HG02870 (cell line): Measurements from ENCODE around the gene SUFU.
"Not testable (repeated sequence)": the region's sequence is repeated elsewhere in the genome, so short reads cannot be mapped to it uniquely, and the experiment has no call there.

Experiments used
- ATAC-seq: cut with Tn5 transposase; IDR thresholded peaks from one replicate; pipeline ENCODE4 v1.9.1; 2021; ENCODE audit warnings: mild to moderate bottlenecking, moderate library complexity; ENCODE audit not compliant: unreplicated experiment

SUFU gene

DNA sequence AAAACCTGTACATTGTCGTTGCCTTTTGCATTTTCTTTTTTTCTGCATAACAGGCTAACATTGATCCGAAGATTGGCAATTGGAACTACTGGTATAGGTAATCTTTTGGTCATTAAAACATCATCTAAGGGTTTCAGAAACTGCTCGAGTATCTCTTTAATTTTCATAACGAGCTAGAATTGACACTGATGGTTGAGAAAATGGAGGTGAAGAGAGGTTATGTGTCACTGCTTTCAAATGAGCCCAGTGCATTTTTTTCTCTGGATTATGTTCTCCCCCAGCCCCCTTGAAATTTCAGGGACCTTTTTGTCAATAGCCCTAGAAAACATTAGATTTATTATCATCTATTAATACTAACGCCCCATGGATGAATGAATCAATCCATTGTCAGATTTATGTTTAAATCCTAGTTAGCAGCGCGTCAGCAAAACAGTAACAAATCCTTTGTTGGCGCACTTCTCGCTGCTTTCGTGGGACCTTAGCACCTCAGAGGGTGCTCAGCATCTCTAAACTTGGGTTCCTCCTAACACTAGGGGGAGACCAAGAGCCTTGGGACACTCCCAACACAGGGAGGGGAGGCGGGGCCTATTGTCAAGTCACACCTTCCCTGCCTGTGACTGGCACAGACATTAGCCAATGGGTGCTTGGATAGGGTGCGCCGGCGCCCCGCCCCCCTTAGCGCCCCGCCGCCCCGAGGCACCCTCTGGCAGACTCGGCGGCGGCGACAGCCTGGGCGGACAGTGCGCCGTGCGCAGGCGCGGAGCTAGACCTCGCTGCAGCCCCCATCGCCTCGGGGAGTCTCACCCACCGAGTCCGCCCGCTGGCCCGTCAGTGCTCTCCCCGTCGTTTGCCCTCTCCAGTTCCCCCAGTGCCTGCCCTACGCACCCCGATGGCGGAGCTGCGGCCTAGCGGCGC, at the start of gene SUFU:
Gene SUFU, plus strand, starts transcription at position 709 of the 915 bp plus-strand sequence. Its CDS starts 181 bp downstream, at position 890.
- peak; percentile 60 for ATAC-seq

GRCh38 chr10:102454662-102455487, 48.9 kb upstream of the SUFU start:
- not testable (repeated sequence) for ATAC-seq

DNA sequence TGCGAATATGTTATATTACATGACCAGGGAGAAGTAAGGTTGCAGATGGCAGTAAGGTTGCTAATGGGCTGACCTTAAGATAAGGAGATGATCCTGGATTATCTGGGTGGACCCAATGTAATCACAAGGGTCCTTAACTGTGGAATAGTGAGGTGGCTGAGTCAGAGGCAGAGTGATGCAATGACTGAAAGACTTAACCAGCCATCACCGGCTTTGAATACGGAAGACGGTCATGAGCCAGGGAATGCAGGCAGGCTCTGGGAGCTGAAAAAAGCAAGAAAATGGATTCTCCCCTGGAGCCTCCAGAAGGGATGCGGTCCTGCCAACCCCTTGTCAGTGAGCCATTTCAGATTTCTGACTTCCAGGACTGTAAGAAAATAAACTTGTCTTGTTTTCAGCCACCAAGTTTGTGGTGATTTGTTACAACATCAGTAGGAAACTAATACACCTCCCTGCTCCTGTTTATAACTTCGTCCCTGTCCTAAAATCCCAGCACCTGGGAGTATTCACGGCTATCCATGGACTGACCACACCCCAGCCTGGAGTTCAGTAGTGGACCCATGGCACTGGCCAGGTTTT, 47.8 kb upstream of the SUFU start:
- no peak for ATAC-seq

DNA sequence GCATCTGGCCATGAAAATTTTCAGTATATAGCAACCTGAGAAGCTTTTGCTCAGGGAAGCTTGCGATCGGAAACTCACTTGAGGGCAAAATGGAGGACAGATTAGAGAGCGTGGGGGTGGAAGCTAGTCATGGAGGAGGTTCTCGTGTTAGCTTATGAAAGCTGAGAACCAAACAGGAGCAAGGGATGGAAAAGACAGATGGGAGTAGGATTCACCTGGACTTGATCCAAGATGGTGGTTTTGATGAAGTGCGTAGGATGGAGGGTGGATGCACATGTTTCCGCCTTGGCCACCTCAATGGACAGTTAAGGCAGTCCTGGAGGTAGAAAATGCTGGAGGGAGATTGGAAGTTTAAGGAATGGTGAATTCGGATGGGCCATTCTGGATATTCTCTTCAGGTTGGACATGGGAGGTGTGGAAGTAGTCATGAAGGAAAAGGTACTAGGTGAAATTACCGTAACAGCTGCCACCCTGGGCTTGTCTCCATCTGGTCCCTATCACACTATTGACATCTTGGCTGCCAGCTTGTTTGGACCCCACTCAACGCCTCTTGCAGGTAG, 46.1 kb upstream of the SUFU start:
- no peak for ATAC-seq

GRCh38 chr10:102458656-102459055, 45.1 kb upstream of the SUFU start:
- ATAC-seq, result no peak

GRCh38 chr10:102460836-102461186, 43.0 kb upstream of the SUFU start:
- peak; percentile 14 for ATAC-seq

GRCh38 chr10:102461187-102462054, 42.4 kb upstream of the SUFU start:
- peak; percentile 85 for ATAC-seq

GRCh38 chr10:102462512-102463054, 41.2 kb upstream of the SUFU start:
- ATAC-seq, result no peak

GRCh38 chr10:102463983-102464382, 39.8 kb upstream of the SUFU start:
- ATAC-seq, result no peak

DNA sequence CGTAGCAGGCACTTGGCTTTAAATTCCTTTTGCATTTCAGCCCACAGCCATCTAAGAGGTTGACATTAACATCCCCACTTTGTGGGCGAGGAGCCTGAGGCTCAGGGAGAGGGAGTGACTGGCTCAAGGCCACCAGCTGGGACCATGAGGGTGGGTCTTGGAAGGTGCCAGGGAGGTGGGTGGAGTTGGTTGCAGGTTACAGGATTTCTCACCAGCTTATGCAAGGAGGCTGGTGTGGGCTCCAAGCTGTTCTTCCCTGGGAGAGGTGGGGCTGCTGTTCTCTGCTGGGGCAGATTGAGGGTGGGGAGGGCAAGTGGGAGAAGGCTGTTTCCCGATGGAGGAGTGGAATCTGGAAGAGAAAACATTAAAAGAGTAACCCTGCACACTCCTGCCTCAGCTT, 38.3 kb upstream of the SUFU start:
- ATAC-seq, result no peak

- ATAC-seq, result no peak
Observed at GRCh38 chr10:102467318-102467717, 36.5 kb upstream of the SUFU start.

GRCh38 chr10:102467971-102468438, 35.8 kb upstream of the SUFU start:
- no peak for ATAC-seq

DNA sequence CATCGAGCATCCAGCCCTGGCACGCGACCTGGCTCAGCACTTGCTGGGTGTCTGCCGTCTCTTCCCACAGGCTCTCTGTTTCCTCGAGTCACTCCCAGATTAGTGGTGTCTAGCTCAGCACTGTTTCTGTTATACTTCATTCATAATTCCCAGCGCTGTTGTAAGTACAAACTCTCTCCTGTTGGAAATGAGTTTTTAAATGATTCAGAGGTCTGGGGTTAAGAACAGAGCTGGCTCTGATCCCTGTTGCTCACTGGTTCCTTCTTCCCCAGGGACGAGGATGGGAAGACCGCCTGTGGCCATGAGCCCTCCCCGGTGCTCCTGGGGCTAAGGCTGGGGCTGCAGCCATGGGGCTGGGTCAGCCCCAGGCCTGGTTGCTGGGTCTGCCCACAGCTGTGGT, 35.1 kb upstream of the SUFU start:
- ATAC-seq, result no peak

DNA sequence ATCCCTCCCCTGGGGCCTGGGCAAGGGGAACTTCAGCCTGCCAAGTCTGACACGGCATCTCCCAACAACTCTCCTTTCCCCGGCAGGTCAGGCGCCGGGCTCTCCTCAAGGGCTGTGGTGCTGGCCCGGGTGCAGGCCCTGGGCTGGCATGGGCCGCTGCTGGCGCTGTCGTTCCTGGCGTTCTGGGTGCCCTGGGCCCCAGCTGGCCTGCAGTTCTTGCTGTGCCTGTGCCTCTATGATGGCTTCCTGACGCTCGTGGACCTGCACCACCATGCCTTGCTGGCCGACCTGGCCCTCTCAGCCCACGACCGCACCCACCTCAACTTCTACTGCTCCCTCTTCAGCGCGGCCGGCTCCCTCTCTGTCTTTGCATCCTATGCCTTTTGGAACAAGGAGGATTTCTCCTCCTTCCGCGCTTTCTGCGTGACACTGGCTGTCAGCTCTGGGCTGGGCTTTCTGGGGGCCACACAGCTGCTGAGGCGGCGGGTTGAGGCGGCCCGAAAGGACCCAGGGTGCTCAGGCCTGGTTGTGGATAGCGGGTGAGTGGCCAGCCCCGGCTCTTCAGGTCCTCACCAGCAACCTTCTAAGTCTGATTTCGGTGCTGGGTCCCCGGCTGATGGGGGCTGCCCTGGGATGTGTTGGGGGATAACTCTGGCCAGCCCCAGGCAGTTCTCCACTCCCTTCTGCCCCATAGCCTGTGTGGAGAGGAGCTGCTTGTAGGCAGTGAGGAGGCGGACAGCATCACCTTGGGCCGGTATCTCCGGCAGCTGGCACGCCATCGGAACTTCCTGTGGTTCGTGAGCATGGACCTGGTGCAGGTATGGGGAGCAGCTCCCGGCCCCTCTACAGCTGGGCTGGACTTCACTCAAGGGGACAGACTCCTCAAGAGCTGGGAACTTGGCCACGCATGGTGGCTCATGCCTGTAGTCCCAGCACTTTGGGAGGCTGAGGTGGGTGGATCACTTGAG, 32.9 kb upstream of the SUFU start:
- ATAC-seq, result no peak

GRCh38 chr10:102473445-102474331, 30.1 kb upstream of the SUFU start:
- no peak for ATAC-seq

GRCh38 chr10:102475451-102476040, 28.2 kb upstream of the SUFU start:
- ATAC-seq, result no peak

DNA sequence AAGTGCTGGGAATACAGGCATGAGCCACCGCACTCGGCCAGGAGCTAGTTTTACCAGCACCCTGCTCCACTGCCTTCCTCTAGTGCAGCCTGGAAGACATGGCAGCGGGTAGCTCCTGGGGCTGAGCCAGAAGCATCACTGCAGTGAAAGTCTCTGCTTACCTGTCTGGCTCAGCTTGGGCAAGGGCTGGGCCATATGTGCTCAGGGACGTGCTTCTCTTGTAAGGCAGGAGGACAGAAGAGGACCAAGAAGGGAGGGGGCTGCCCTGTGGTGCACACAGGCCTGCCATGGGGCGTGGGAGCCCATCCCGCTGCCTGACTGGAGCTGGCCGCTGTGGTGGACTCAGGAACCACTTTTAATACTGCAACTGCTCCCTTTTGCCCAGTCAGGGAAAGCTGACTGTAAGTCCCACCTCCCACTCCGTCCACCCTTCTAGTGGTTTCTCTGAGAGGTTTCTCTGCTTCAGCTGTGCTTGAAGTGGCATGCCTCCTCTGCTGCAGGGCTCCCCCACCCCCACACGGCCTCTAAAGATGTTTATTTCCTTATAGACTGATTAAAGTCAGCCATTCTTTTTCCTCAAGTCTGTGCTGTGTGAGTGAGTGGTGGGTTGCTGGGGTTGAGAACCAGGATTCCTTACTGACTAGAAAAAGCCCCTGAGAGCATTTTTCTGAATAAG, 27.2 kb upstream of the SUFU start:
- ATAC-seq, result no peak
